Measurements from ENCODE around the gene PSMG2. TPM values are rescaled to one million over a fixed set of nuclear protein-coding genes. Genes with fewer than 3 reads are reported as not detected.

Gene PSMG2
- total RNA-seq, 1 donor: 94.5 TPM

DNA sequence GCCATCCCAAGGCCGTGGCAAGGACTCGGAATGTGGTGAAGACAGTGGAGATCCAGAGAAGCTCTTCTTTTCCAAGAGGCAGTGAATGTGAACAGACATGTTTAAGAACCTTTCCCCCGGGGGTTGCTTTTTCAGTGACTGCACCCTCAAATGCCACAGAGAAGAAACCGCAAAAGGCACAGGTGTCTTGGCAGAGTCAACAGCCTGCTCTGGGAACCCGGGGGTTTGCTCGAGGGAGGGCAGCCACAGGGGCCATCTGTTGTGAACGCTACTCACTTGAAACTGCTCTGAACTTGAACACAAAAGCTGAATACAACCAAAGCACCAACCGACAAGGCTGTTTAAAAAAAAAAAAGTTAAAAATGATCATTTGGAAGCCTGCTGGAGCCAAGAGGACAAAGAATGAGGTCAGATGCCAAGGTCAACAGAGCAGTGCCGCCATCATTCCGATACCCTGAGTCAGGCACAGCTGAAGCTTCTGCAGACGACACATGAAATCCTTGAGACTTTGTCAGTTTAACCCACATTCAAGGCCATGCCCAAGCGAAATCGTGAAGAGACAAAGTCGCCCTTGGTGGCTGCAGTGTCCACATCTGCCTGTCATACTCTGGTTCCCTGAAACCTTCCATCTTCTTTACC is 47.4 kb downstream of the PSMG2 start:
- peaks cover 28% of the 10 kb centered on the region for H3K4me1 ChIP-seq (ENCODE audit: insufficient read depth, low read length)
- peak; percentile 3 for DNase-seq (ENCODE audit: insufficient read length, low spot score, missing footprints)
- TF ChIP-seq, protein P1, sequence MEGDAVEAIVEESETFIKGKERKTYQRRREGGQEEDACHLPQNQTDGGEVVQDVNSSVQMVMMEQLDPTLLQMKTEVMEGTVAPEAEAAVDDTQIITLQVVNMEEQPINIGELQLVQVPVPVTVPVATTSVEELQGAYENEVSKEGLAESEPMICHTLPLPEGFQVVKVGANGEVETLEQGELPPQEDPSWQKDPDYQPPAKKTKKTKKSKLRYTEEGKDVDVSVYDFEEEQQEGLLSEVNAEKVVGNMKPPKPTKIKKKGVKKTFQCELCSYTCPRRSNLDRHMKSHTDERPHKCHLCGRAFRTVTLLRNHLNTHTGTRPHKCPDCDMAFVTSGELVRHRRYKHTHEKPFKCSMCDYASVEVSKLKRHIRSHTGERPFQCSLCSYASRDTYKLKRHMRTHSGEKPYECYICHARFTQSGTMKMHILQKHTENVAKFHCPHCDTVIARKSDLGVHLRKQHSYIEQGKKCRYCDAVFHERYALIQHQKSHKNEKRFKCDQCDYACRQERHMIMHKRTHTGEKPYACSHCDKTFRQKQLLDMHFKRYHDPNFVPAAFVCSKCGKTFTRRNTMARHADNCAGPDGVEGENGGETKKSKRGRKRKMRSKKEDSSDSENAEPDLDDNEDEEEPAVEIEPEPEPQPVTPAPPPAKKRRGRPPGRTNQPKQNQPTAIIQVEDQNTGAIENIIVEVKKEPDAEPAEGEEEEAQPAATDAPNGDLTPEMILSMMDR (IDR thresholded peaks at IDR 0.05; ENCODE audit: extremely low read depth, low read depth, low read length): no peak
- H3K4me3 ChIP-seq (ENCODE audit: insufficient read depth, low read length): no peak overlapping the region
- H3K9me3 ChIP-seq (ENCODE audit: low read depth, low read length): no peaks in the 10 kb centered on the region
- H4K20me1 ChIP-seq (ENCODE audit: insufficient read depth, low read length): no peaks in the 10 kb centered on the region
- H3K36me3 ChIP-seq (ENCODE audit: insufficient read depth, low read length): no peaks in the 10 kb centered on the region
- peak overlapping the region; percentile 15 for H3K4me2 ChIP-seq (ENCODE audit: insufficient read depth, low read length)
- H2AFZ ChIP-seq (ENCODE audit: low read length): no peak overlapping the region
- H3K79me2 ChIP-seq (ENCODE audit: insufficient read depth, low read length): no peaks in the 10 kb centered on the region
- no peaks in the 10 kb centered on the region for H3K27me3 ChIP-seq (ENCODE audit: insufficient read depth, low read length)
- no peak overlapping the region for H3K27ac ChIP-seq (ENCODE audit: low read depth, low read length)

DNA sequence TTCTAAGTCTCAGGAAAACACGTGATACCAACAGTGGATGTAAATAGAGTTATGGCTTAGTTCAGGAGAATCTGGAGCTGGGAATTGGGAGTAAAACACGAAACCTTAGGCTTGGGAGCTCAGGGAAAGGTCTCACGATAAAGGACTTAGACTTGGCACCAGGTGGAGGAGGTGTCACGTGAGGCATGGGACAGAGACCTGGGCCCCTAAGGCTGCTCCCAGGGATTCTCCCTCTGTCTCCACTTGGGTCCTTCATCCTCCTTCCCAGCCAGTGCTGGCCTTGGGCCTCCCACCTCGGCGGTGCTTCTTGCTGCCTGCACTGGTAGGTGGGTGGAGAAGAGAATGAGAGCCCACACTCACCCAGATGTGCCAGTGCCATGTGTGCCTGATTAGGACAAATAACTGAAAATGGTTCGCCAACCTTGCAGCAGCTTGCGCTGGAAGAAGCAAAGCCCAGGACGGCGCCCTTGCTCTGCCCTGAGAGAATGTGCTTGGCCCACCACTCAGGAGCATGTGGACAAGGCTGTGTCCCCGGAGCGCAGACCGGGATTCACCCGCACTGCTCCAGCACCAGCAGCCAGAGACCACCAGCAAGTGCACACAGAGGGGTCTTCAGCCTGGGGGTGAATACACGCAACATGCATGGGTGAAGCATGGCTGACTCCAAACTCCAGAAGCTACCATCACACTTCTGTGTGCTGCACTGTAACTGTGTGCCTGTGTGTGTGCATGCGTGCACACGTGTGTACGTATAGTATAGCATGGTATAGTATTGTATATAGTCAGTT is 48.1 kb downstream of the PSMG2 start:
- DNase-seq (ENCODE audit: insufficient read length, low spot score, missing footprints): peak; percentile 69
- Histone ChIP-seq H4K20me1 (ENCODE audit: insufficient read depth, low read length) (no peaks in the 10 kb centered on the region), H3K79me2 (ENCODE audit: insufficient read depth, low read length) (no peaks in the 10 kb centered on the region), H3K4me1 (ENCODE audit: insufficient read depth, low read length) (peaks cover 28% of the 10 kb centered on the region), H3K36me3 (ENCODE audit: insufficient read depth, low read length) (no peaks in the 10 kb centered on the region), H3K4me2 (ENCODE audit: insufficient read depth, low read length) (no peak overlapping the region), H2AFZ (ENCODE audit: low read length) (no peak overlapping the region), H3K27me3 (ENCODE audit: insufficient read depth, low read length) (no peaks in the 10 kb centered on the region), H3K9me3 (ENCODE audit: low read depth, low read length) (no peaks in the 10 kb centered on the region), H3K27ac (ENCODE audit: low read depth, low read length) (no peak overlapping the region), H3K4me3 (ENCODE audit: insufficient read depth, low read length) (no peak overlapping the region)
- TF ChIP-seq, protein P1 (IDR thresholded peaks at IDR 0.05; ENCODE audit: extremely low read depth, low read depth, low read length): no peak

DNA sequence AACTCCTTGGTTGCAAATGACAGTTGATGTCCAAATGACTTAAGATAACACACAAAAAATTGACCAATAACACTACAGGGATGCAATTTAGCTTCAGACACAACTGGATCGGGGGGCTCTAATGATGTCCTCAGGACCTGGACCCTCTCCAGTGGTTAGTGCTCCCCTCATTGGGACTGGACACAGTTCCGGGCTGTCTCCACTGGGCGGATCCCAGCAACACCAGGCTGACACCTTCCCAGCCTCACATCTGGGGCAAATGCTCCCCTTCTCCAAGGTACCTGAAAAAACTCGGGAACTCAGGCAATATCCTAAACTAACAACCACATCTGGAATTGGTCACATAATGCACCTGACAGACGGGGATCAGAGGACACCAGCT is 48.7 kb downstream of the PSMG2 start:
- H3K9me3 ChIP-seq (ENCODE audit: low read depth, low read length): no peaks in the 10 kb centered on the region
- no peaks in the 10 kb centered on the region for H3K79me2 ChIP-seq (ENCODE audit: insufficient read depth, low read length)

DNA sequence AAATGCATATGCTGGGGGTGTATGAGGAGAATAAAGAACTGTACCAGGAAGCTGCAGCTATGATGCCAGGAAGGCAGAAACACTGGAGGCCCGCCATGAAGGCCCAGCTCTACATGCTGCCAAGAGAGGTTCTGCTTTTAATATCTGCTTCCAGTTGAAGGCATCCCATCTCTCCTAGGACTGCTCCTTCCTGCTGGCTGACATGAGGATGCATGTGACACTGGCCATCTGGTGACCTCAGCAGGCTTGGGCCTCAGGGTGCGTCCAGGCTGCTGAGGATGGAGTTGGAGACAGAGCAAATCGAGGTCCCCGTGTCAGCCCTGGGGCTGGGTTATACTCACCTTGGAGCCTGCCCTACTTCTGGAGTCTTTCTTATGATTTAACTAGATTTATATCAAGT is 49.0 kb downstream of the PSMG2 start:
- TF ChIP-seq, protein P1 (IDR thresholded peaks at IDR 0.05; ENCODE audit: extremely low read depth, low read depth, low read length): no peak
- H3K27ac ChIP-seq (ENCODE audit: low read depth, low read length): no peak overlapping the region
- no peak for DNase-seq (ENCODE audit: insufficient read length, low spot score, missing footprints)
- H2AFZ ChIP-seq (ENCODE audit: low read length): no peak overlapping the region
- no peaks in the 10 kb centered on the region for H4K20me1 ChIP-seq (ENCODE audit: insufficient read depth, low read length)
- no peaks in the 10 kb centered on the region for H3K9me3 ChIP-seq (ENCODE audit: low read depth, low read length)
- H3K4me2 ChIP-seq (ENCODE audit: insufficient read depth, low read length): no peak overlapping the region
- peaks cover 28% of the 10 kb centered on the region for H3K4me1 ChIP-seq (ENCODE audit: insufficient read depth, low read length)
- no peaks in the 10 kb centered on the region for H3K36me3 ChIP-seq (ENCODE audit: insufficient read depth, low read length)
- H3K79me2 ChIP-seq (ENCODE audit: insufficient read depth, low read length): no peaks in the 10 kb centered on the region
- no peak overlapping the region for H3K4me3 ChIP-seq (ENCODE audit: insufficient read depth, low read length)
- no peaks in the 10 kb centered on the region for H3K27me3 ChIP-seq (ENCODE audit: insufficient read depth, low read length)

More for the DNA sequence above, 48.7 kb downstream of the PSMG2 start:
- TF ChIP-seq, protein P1 (IDR thresholded peaks at IDR 0.05; ENCODE audit: extremely low read depth, low read depth, low read length): no peak
- no peak overlapping the region for H3K27ac ChIP-seq (ENCODE audit: low read depth, low read length)
- H3K4me1 ChIP-seq (ENCODE audit: insufficient read depth, low read length): peaks cover 28% of the 10 kb centered on the region
- no peaks in the 10 kb centered on the region for H4K20me1 ChIP-seq (ENCODE audit: insufficient read depth, low read length)
- no peak for DNase-seq (ENCODE audit: insufficient read length, low spot score, missing footprints)
- H3K27me3 ChIP-seq (ENCODE audit: insufficient read depth, low read length): no peaks in the 10 kb centered on the region
- no peaks in the 10 kb centered on the region for H3K36me3 ChIP-seq (ENCODE audit: insufficient read depth, low read length)
- no peak overlapping the region for H3K4me3 ChIP-seq (ENCODE audit: insufficient read depth, low read length)
- no peak overlapping the region for H2AFZ ChIP-seq (ENCODE audit: low read length)
- no peak overlapping the region for H3K4me2 ChIP-seq (ENCODE audit: insufficient read depth, low read length)
